Cardiac septum (tissue), 1 donor: ENCODE data around the gene ACTL7B. TPM values are rescaled to one million over a fixed set of nuclear protein-coding genes. Genes with fewer than 3 reads are reported as not detected.
"Not testable (repeated sequence)": the region's sequence is repeated elsewhere in the genome, so short reads cannot be mapped to it uniquely, and the experiment has no call there.

Experiments
- DNase-seq: peaks from one replicate; pipeline ENCODE4 v3.0.0-alpha.2; 2020; ENCODE audit warnings: low spot score
- intact Hi-C: fragments of 100-400 bp; cut with DNase I; formaldehyde crosslinking; loops from one replicate; pipeline ENCODE4 v1.14.0; 2022
- total RNA-seq: library from RNA; stranded (reverse); fragmentation: NEBNext Ultra II Directional; extraction: Animal tissue kit (Norgen Biotek cat#: 25700); gene quantifications from one replicate; pipeline ENCODE4 v1.2.1, GENCODE V29; 2021
- donor health status: DM: no; HTN: no; CAD: no.

Gene ACTL7B
- total RNA-seq, 1 donor from 2014 or later, result not detected

- intact Hi-C loops, DNase-seq: not testable (repeated sequence)
These were observed 7.5 kb downstream of the ACTL7B start for GRCh38 chr9:108848296-108848695.

DNA sequence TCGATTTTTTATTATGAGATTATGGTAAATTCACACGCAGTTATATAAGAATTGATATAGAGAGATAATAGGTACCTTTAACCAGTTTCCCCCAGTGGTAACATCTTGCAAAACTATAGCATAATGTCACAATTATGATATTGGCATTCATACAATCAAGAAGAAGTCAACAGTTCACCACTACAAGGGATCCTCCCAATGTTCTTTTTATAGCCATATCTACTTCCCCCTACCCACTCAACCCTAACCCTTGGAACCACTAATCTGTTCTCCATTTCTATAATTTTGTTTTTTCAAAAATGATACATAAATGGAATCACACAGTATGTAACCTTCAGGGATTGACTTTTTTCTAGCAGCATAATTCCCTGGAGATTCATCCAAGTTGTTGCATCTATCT is 9.8 kb downstream of the ACTL7B start:
- intact Hi-C loops, result no loop called here

GRCh38 chr9:108845507-108845906 is 10.3 kb downstream of the ACTL7B start:
- no peak for DNase-seq
- intact Hi-C loops, result no loop called here

More for the DNA sequence above, 9.8 kb downstream of the ACTL7B start:
- no peak for DNase-seq

GRCh38 chr9:108844856-108845255 is 10.9 kb downstream of the ACTL7B start:
- no peak for DNase-seq
- intact Hi-C loops, result no loop called here

- no peak for DNase-seq
- intact Hi-C loops, result no loop called here
These were observed 11.4 kb downstream of the ACTL7B start for GRCh38 chr9:108844391-108844790.

GRCh38 chr9:108842610-108843295 is 13.0 kb downstream of the ACTL7B start:
- intact Hi-C loops, result no loop called here
- DNase-seq, result no peak

- intact Hi-C loops, DNase-seq: not testable (repeated sequence)
These were observed 16.2 kb downstream of the ACTL7B start for GRCh38 chr9:108839561-108839960.

- no peak for DNase-seq
These were observed 17.8 kb downstream of the ACTL7B start for GRCh38 chr9:108838017-108838416.

GRCh38 chr9:108837530-108837929 is 18.3 kb downstream of the ACTL7B start:
- intact Hi-C loops, result no loop called here
- DNase-seq, result no peak

More at GRCh38 chr9:108838017-108838416, 17.8 kb downstream of the ACTL7B start:
- intact Hi-C loops, result no loop called here

DNA sequence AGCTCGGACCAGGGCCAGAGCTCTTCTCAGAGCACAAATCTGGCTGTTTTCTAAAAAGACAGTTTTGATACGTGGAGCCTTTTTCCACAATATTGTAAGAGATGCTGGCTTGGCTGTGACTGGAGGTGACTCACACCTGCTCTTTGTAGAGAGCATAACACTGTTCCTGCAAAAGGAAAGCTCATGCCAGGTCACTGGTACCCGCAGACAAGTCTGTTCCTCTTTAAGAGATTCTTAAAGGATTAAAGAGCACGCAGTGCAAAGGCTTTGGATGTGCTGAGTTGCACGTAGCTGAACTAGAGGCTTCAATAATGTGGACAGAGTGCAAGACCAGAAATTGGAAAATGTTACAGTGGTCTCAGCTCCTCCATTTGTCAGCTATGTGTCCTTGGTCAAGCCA is 19.0 kb downstream of the ACTL7B start:
- intact Hi-C loops, result no loop called here
- DNase-seq, result no peak

DNA sequence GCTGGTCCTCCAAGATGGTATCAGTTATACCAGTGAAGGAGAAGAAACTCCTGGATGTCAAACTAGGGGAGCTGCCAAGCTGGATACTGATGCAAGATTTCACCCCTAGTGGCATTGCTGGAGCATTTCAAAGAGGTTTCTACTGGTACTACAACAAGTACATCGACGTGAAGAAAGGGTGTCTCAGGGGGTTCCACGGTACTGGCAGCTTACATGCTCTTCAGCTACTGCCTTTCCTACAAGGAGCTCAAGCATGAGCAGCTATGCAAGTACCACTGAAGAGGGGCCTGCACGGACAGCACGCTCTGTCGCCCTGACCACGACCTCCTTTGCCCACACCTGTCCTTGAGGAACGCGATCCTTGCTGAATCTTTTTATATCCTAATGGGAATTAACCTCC is 19.5 kb downstream of the ACTL7B start:
- intact Hi-C loops, result no loop called here
- DNase-seq, result no peak

GRCh38 chr9:108835831-108836230 is 20.0 kb downstream of the ACTL7B start:
- no peak for DNase-seq
- intact Hi-C loops, result no loop called here

DNA sequence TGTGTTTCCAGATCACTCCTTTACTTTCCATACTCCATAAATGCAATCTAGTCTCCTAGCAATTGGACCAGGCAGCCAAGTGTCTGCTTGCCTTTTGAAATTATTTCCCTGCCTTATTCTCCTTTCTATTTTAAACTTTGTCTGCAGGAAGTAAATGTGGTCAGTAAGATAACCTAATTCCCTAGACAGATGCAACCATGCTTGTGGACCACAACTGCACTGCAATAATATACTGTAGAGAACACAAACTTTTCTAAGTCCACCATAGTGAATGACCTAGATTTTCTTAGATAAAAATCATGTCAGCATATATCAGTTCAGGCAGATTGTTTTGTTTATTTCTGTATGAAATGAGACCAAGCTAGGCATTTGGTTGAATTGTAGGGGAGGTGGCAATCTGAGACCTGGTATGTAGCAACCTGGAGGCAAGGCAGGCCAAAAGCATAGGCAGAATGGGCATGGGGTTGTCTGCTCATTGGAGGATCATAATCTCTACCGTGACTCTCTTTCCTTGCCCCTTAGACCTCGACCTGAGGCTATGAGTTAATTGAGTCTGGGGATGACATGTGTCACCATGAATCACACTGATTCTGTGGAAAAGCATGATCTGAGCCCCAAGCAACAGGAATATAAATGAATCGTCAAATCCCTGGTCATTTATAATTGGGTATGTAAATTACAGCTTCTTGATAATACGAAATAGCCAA is 20.7 kb downstream of the ACTL7B start:
- no peak for DNase-seq
- intact Hi-C loops, result no loop called here

GRCh38 chr9:108832179-108832500 is 23.6 kb downstream of the ACTL7B start:
- intact Hi-C loops, result no loop called here
- no peak for DNase-seq

DNA sequence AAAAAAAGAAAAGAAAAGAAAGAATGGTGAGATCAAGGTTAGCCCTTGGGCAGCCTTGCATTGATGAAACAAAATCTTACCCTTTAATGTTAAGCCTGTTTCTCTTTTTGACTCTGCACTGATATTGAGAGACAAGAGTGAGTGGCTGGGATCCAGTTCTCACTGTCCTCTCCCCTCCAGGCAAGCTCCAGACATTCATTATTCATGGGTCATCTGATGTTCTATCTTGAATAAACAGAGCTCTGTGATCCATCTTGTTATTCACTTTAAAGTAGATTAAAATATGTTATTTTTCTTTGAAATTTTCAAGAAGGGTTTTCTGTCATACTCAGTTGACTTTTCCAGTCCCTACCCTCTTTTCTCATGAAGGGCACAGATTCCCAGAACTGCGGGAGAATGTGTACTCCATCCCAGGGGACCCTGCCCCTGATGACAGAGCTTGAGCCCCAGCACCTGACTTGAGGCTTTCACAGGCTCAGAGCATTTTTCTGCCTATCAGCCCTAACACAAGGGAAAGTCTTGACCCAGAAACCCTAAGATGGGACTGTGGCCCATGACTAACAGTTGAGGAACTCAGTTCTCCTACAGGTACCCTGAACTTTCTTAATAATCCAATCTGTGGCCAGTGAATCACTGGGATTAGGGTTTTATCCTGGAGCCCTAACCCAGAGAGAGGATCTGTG is 24.1 kb downstream of the ACTL7B start:
- DNase-seq, result no peak
- intact Hi-C loops, result no loop called here

DNA sequence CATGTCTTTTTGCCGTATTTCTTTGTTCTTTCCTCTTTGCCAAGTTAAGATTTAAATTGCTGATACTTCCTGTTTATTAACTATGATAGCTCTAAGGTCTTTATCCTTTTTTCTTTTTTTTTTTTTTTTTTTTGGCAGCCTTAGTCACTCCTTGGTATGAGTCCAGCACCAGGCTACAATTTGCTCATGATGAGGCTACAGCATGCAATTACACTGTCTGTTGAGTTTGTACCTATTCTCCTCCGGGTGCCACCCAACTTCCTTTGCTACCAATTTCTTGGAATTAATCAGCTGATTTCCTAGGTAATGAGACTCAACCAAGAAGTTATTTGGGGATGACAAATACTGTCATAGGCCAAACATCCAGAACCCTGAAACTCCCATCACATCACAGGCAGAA is 25.5 kb downstream of the ACTL7B start:
- no peak for DNase-seq
- intact Hi-C loops, result no loop called here

DNA sequence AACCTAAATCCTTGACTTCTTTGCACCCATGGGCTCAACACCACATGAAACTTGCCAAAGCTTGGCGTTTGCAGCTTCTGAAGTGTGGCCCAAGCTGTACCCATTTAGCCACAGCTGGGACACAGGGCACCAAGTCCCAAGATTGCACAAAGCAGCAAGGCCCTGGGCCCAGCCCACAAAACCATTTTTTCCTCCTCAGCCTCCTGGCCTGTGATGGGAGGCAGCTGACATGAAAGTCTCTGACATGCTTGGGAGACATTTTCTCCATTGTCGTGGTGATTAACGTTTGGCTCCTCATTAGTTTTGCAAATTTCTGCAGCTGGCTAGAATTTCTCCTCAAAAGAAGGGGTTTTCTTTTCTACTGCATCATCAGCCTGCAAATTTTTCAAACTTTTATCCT is 32.0 kb downstream of the ACTL7B start:
- no peak for DNase-seq
- intact Hi-C loops, result no loop called here

DNA sequence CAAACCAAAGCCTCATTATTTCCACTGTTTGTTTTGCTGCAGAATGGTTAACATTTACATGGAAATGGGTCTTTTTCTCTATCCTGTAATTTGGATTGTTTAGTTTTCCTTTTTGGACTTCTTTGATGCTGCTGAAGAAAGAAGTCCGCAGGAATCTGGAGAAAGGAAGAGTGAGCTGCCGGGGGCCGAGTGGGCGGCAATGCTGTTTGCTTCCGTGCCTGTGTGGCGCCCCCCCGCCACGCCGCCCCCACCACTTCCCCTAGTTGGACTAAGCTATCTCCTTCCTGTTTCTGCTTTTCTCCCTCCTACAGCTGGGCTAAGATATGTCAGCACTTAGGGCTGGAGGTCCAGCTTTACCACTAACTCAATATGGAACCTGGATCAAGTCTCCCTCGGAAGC is 39.7 kb downstream of the ACTL7B start:
- intact Hi-C loops, result no loop called here
- DNase-seq, result no peak

DNA sequence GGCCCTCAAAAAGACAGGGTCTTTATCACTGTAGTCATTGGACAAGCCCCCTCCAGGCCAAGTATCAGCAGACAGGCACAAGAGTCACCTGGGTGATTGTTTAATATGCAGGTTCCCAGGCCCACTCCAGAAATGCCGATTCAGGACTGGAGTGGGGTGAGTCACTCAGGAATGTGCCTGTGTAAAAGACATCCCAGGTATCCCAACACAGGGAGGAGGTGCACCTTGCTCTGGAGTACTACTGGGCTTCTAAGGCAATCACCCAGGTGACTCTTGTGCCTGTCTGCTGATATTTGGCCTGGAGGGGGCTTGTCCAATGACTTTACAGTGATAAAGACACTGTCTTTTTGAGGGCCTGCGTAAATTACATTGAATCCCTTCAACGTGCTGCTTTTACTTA is 40.6 kb downstream of the ACTL7B start:
- intact Hi-C loops, result no loop called here
- no peak for DNase-seq

DNA sequence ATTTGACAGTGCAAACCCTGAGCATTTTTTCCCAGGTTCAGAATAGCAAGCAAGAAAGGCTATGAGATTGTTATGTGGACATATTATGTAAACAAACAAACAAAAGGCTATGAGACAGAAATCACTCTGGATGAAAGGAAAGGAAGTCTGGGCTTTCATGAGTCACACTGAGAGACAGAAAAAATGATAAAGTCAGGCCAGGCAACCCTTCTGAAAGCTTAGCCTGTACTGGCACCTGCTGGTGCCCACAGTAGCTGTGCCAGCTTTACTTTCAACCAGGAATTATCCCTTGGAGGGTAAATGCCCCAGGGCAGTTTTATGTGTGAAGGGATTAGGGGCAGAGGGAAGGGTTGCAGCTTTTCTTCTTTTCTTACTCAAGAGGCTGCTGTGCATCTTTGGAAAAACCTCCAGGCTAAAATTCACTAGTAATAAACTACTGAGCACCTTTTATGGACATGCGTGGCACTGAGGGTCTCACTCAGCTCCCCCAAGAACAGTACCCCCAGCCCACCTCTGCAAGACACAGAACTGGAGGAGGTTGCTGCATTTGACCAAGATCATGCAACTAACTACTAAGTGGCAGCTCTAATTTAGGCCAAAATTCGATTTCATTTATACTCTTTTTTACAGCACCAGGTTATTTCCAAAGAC is 41.7 kb downstream of the ACTL7B start:
- intact Hi-C loops, result no loop called here
- DNase-seq, result no peak
